VCaP (cell line): ENCODE results near the gene SPATA9.
"Not testable (repeated sequence)": the region's sequence is repeated elsewhere in the genome, so short reads cannot be mapped to it uniquely, and the experiment has no call there.

Source experiments
- H3K27ac ChIP-seq: fragments of 450-650 bp; 2 replicates; pipeline ENCODE4 v1.5.1; 2017
- TF ChIP-seq, protein P1 (sequence below): fragments of 450-650 bp; conservative IDR thresholded peaks from 2 replicates; pipeline ENCODE4 v1.5.1; 2017; ENCODE audit warnings: mild to moderate bottlenecking, moderate library complexity

The SPATA9 gene

GRCh38 chr5:95712347-95712958 is 29.7 kb upstream of the SPATA9 start:
- no peak overlapping the region for H3K27ac ChIP-seq
- TF ChIP-seq, protein P1, sequence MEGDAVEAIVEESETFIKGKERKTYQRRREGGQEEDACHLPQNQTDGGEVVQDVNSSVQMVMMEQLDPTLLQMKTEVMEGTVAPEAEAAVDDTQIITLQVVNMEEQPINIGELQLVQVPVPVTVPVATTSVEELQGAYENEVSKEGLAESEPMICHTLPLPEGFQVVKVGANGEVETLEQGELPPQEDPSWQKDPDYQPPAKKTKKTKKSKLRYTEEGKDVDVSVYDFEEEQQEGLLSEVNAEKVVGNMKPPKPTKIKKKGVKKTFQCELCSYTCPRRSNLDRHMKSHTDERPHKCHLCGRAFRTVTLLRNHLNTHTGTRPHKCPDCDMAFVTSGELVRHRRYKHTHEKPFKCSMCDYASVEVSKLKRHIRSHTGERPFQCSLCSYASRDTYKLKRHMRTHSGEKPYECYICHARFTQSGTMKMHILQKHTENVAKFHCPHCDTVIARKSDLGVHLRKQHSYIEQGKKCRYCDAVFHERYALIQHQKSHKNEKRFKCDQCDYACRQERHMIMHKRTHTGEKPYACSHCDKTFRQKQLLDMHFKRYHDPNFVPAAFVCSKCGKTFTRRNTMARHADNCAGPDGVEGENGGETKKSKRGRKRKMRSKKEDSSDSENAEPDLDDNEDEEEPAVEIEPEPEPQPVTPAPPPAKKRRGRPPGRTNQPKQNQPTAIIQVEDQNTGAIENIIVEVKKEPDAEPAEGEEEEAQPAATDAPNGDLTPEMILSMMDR = no peak

DNA sequence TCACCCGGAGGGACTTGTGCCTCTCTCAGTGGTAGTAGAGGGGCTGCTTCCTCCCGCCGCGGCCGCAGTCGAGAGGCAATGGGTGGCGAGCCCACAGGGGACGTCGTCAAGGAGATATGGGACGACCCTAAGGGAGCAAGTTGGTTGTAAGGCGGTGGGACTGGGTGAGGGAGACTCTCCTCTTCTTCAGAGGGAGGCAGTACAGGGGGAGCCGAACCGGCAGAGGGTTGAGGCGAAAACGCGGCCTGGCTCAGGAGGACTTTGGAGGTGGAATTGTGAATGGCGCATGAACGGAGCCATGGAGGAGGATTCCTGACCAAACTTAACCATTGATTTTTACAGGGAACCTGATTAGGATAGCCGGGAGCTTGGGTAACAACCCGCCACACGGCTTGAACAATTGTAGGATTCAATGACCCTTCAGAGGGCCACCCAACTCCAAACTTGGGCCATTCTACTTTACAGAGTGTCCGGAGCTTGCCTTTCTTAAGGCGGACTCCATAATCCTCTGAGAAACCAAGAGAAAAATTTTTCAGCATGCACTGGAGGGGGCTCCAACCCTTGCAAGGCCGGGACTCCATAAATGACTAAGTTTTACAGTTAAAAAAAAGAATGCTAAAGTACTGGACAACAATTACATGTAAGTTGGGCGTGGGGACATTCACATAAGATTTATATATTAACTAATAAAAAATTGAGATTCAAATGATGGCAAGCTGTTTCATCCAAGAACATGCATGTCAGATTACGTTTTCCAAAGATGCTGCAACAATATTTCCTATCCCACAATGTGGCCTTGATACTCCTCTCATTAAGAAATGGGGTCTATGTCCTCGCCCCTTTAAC is 28.9 kb upstream of the SPATA9 start:
- H3K27ac ChIP-seq = no peak overlapping the region
- TF ChIP-seq, protein P1 = no peak

DNA sequence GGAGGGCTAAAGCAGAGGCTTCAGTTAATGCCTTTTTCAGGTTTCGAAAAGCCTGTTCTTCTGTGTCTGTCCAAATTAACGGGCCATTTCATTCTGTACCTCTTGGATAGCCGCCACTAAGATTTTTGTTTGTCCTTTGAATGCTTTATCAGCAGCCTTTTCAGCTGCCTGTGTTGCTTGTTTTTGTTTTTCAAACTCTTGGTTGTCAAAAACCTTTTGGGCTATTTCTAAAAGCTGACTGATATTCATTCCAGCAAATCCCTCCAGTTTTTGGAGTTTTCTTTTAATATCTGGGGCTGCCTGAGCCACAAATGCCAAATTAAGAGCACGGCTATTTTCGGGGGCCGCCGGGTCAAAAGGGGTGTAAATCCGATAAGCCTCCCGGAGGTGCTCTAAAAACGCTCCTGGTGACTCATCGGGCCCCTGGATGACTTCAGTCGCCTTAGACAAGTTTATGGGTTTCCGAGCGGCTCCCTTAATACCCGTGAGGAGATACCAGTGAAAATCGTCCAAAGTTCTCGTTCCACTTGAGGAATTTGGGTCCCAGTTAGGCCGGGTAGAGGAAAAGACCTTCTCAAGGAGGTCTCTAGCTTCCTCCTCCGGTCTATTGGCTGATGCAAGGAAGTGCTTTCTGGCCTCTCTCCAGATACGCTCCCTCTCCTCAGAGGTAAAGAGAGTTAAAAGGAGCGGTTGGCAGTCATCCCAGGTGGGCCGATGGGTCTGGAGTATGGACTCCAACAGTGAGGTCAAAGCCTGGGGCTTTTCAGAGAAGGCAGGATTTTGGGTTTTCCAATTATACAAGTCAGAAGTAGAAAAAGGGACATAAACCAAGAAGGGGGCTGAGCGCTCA is 28.1 kb upstream of the SPATA9 start:
- 0 out of 2 replicates have a peak overlapping the region, but pooled peaks have one; percentile 12 for H3K27ac ChIP-seq

DNA sequence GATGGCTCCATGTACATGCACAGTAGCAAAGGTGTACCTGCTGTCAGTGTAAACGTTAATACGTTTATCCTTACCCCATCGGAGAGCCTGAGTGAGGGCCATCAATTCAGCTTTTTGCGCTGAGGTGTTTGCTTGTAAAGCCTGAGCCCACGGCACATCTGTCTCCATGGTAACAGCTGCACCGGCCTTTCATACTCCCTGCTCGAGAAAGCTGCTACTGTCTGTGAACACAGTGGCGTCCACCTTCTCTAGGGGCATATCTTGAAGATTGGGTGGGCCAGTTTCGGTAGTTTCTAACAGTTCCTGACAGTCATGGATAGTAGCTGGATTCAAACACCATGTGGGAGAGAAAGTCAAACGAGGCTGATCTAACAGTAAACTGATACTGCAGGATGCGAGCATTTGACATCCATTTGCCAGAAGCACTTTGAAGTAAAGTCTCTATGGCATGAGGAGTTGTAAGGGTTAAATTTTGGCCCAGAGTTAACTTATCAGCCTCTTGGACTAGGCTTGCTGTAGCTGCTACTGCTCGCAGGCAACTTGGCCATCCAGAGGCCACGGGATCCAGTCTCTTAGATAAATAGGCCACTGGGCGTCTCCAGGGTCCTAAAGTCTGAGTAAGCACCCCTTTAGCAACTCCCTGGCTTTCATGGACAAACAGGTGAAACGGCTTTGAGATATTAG is 27.3 kb upstream of the SPATA9 start:
- H3K27ac ChIP-seq = 0 out of 2 replicates have a peak overlapping the region, but pooled peaks have one; percentile 12
- TF ChIP-seq, protein P1 = no peak

GRCh38 chr5:95708876-95709275 is 26.1 kb upstream of the SPATA9 start:
- H3K27ac ChIP-seq = no peak overlapping the region
- TF ChIP-seq, protein P1 = no peak

- not testable (repeated sequence) for H3K27ac ChIP-seq
These were observed 24.9 kb upstream of the SPATA9 start for GRCh38 chr5:95707534-95708188.

DNA sequence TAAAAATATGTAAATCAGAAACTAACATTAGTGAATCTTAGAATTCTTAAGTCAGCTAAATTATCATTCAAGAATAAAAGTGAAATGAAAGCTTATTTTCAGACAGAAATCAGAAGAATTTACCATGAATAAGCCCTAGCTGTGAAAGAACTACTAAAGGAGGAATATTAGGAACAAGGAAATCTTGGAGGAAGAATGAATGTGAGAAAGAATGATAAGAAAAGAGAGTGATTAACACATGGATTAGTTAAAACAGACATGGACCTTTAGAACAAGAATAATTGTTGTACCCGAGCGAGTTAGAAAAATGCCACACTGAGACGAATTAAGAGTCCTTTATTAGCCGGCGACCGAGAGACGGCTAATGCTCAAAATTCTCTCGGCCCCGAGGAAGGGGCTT is 24.3 kb upstream of the SPATA9 start:
- TF ChIP-seq, protein P1 = no peak
- H3K27ac ChIP-seq = no peak overlapping the region

- H3K27ac ChIP-seq = not testable (repeated sequence)
These were observed 23.4 kb upstream of the SPATA9 start for GRCh38 chr5:95706196-95706595.
